HG03095 (cell line): Measurements from ENCODE around the gene CAST.

Experiments
- ATAC-seq: cut with Tn5 transposase; IDR thresholded peaks from one replicate; pipeline ENCODE4 v1.9.1; 2021; ENCODE audit warnings: moderate library complexity; ENCODE audit not compliant: unreplicated experiment

The CAST gene

DNA sequence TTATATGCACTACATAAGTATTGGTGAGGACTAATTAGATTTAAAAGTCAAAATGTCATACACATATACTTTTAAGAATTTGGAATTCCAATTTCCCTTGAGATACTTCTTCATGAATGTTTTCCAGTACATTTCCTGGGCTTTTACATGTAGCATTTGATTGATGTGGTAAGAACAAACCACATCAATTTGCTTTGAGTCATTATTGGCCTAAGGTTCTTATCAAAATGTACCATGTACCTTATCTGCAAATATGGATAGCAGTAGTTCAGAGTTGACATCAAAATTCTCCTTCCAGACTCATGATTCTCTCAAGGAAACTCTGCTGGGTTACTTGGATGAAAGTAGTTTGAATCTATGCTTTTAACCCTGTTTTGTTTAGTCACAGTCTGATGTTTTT lies 2.5 kb downstream of the CAST start:
- no peak for ATAC-seq

DNA sequence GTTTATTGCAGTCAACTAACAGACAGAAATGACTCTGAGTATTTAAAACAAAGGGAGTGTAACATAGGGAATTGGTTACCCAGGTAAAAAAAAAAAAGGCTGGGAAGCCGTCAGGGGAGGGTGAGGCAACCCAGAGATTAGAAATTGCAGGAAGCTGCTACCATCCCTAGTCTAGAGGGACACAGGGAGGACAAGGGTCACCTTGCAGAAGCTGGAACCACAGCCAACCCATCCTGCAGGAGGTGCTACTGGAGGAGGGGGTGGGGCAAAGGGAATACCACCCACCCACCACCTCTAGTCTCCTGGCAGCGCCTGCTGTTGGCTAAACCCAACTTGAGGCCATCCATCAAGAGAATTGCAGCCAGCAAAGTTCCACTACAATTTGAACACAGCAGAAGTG lies 6.5 kb downstream of the CAST start:
- no peak for ATAC-seq

DNA sequence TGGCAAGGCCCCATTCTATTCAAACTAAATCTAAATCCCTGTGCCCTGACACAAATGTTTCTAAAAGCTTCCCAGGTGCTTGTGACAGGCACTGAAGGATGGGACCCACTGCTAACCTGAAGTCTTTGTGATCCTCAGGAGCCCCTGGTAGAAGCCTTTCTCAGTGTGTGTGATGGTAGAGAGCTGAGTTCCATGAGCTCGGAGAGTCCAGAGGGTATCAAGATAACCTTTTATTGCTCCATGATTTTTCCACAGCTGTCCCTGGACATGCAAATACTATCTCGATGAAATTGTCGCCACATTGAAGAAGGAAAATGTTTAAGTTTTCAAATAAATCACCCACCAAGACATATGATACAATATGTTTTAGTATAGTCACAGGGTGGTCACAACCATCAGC lies 7.7 kb downstream of the CAST start:
- no peak for ATAC-seq

DNA sequence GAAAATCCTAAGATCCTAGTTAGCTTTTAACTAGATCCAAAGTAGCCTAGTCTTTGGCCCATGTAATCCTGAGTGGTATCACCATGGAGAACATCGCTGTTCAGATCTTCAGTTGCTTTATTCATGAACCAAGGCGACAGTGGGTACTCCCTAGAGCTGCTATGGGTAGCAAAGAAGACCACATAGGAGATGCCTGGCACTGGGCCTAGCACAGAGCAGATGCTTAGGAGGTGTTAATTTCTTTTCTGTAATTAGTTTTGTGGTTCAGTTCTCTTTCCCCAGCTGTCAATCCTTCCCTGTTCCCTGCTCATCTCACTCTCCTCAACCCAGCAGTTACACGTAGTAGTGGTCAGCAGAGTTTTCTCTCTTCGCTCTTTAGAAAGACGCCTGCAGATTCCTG lies 9.3 kb downstream of the CAST start:
- no peak for ATAC-seq

DNA sequence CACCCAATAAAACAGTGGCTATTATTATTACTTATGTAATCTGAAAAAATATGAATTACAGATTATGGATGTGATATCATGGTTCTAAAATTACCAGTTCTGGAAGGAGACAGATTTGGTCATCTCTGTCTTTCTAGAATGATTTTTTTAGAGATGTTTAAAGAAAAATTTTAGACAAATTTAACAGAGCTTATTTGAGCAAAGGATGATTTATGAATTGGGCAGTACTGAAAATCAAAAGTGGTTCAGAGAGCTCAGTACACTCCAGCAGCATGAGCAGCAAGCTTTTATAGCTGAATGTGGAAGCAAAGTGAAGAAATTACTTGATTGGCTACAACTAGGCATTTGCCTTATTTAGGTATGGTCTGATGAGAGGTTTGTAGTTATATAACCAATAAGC lies 11.0 kb downstream of the CAST start:
- no peak for ATAC-seq

DNA sequence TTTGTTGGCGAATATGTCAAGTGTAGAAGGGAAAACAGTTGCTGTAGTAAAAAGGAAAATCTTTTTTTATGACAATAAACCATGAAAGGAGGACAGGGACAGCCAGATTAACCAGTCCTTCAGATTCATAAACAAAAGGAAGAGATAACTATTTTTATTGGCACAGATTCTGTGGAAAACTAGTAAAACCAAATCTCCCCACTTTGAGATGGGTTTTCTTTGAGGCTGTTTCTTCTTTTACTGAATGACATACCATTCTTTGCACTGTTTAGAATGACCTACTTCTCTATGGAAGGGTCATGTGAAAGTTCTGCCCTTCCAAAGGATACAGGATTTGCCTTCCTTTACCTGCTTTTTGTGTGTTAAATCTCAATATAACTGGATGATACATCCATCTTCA lies 13.7 kb downstream of the CAST start:
- no peak for ATAC-seq

DNA sequence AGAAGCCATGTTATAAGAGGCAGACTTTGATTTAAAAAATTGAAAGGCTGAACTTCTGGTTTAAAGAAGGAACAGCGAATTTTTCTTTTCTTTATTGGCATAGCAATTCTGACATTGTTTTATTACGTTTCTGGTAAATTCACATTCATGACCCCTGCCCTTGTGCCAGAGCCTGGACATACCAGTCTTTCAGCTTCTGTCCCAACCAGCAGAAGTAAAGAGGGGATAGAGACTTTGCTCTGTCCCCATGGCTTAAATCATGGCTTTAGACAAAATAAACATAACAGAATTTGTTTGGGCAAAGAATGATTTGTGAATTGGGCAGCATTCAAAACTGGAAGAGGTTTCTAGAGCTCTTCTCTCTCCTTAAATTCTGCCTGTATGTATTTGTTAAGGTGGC lies 15.3 kb downstream of the CAST start:
- no peak for ATAC-seq

DNA sequence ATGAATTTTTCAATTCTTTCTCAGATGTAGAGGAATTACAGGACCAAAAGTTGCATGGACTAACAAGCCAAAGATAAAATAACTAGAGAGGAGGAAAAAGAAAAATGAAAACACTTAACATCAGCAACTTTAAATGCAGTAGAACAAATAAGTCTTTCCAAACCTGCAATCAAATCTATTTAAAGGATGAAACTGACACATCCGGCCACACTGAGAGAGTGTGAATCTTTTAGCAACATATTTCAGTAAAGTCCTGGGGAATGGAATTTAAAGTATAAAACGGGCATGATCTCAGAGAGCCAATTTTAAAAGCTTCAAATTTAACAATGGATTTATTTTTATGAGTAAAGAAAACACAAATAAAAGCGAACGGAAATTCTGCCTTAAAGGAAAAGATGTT lies 17.1 kb downstream of the CAST start:
- no peak for ATAC-seq

DNA sequence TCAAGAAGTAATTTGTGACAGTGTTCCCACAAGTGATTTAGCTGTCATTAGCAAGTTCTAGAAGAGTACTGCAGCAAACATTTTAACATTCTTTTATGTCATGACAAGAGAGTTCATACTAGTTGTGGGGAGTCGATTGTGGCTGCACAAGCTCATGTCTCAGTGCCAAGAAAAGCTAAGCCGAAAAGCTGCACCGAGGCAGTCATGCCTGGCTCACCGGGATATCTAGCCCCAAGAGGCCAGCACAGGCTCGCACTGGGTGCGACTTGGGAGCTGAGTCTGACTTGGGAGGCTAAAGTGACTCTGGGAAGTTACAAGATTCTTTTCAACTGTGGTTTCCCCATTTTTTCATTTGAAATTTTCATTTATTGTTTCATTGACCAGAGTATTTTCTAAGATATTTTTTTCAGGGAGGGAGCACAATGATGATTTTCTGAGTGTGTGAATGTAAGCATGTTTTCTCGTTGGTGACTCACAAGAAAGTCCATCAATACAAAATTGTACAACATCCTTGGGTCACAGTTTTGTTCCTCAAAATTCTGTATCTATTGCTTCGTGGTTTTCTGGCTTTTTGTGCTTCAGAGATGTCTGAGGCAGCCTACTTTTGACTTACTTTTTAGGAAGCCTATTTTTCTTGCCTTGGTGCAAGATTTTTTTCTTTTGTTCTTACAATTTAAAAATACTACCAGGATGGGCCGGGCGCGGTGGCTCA lies 18.7 kb downstream of the CAST start:
- no peak for ATAC-seq

DNA sequence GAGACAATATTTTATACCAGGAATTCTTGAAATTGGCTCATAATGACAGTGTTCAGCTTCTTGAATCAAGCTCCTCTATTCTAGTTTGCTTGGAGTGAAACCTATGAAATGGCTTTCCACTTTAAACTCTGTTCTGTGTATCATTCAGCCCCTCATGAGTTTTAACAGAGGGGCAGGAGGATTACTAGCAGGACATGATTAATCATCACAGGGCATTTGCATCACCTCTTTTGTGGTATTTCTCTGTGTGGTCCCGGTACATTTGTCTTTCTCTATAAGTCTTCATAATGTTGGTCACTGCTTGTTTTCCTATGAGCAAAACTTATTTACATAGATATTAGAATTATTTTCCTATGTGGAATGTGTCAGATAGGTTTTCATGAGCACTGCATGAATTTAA lies 21.2 kb downstream of the CAST start:
- ATAC-seq, result no peak

DNA sequence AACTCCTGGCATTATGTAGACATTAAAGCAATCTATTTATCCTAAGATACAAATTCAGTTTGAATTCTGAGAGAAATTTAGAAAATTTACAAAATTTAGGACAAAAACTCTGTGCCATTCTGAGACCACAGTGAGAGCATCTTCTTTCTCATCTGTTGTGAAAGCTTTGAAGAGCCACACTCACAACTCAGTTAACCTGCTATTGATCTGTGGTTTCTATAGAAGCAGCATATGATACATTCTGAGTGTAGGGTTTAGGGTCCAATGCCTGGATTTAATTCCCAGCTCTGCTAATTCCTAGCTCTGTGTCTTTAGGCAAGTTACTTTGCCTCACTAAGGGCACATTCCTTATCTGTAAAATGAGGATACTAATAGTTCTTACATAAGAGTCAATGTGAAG lies 21.6 kb downstream of the CAST start:
- ATAC-seq, result no peak

DNA sequence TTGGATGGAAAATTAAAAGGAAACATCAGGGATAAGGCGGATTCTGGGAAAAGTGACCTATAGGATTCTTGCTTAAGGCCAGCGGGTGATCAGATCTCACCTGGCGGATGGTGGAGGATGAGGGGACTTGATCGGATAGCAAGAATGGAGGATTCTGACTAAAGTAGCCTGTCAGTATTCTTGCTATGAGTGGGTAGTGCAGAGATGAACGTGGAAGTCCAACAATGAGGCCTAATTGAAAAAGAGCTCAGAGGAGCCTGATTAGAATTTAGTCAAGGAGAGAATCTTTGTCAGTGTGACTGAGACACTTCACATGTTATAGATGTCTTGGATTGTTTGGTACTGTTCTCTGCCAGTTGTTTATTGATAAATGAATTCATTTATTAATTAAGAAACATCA lies 24.9 kb downstream of the CAST start:
- ATAC-seq, result no peak

DNA sequence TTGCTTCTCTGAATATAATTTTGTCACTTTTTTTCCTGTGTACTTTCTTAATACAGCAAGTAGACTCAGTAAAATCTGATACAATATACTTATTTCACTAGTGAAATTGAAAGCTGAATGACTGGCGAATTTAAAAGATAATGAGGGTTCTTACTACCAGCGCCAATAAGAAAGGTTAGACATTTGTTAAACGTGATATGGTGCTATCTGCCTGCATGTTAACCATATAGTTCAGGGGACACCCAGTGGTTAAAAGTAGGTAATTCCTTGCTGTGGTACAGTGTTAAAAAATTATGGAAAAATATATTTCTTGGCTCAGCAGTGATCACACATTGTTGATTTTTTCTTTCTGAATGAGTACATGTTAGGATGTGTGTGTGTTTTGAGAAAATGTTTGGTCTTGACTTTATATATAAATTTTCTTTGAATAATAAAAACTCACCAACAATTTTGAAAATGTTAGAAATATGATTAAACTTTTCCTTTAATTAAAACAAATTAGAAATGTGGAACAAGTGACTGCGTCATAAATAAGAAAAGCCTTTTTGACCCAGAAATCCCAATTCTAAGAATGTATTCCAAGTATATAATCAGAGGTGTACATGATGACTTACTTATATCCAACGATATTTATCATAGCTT lies 25.8 kb downstream of the CAST start:
- peak; percentile 88 for ATAC-seq

DNA sequence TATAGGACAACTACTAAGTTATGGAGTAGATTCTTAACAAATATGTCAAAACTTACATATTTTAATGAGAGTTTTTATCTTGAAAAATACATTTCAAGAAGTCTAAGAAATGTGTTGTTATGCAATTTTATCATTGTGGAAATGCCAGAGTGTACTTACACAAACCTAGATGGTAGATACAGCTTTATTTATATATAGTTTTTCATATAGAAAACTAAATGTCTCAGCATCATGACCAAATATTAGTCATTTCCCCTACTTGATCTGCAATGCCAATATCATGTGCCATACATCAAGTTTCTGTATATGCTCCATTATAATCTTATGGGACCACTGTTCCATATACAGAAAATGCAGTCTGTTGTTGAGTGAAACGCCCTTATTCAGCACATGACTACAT lies 28.7 kb downstream of the CAST start:
- no peak for ATAC-seq

DNA sequence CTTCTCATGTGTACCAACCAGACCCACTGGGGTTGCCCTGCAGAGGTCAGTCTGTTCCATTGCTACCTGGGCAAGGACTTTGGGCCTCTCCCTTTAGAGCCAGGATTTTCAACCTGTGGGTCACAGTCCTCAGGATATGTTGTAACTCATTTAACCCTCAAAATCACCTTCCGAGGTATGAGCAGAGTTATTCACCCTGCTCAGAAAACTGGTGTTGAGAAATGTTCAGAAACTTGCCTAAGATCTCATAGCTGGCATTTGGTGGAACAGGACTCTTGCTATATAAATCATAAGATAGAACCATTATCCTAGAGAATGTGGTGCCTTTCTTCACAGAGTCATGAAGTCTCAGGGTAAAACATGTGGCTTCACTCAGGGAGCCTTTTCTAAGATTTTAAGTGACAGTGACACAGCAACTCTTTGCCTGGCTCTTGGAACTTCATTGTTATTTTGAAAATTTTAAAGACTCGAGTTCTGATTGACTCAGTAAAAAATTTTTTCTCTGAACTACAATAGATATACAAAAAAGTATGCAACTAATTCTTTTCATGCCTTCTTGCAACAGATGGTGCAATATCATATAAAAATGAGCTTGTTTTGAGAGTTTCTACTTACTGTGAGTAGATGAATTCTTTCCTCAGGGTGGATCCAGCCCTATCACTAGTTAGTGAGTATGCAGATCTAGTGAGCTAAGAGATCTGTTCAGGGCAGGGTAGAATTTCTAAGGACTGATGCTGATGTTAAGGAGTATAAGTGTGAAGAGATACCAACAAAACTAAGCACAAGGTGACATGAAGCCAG lies 29.5 kb downstream of the CAST start:
- no peak for ATAC-seq

DNA sequence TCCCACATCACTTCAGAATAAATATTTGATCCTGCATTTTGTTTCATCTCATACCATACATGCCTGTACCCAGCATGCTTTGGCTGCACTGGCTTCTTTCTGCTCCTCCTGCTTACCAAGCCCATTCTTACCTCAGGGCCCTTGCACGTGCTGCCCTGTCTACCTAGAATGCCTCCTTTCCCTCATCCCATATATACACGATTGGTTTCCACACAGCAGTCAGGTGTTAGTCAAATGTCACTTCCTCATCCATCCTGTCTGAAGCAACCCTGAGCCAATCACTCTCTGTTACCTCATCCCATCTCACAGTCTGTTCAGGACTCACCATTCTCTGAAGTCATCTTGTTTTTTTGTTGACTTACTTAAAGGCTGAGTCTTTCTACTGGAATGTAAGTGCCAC lies 30.3 kb downstream of the CAST start:
- ATAC-seq, result no peak

DNA sequence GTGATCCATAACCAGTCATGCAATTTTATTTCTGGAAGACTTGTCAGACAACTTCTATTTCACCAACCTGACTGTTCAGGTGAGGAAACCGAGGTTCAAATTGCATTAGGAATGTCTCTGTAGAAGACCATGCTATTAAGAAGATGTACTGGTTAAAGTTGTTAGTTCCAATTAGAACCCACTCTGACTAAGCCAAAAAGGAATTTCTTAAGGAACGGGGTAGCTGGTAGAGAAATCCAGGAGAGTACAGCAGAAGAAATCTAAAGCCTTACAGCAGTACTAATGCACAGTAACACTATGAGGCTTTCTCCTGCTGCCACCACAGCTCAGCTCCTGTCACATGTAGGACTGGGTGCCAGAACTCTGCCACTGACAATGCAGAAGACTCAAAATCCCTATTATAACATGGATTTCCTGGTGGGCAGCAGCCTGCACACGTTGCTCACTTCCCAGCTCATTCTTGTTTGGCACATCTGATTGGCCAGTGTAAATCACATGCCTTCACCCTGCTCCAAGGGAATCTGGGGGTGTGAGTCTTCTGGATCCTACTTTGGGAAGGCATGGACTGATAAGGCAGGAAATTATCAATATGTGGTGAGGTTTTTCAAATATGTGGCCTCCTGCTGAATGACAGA lies 37.1 kb downstream of the CAST start:
- no peak for ATAC-seq

DNA sequence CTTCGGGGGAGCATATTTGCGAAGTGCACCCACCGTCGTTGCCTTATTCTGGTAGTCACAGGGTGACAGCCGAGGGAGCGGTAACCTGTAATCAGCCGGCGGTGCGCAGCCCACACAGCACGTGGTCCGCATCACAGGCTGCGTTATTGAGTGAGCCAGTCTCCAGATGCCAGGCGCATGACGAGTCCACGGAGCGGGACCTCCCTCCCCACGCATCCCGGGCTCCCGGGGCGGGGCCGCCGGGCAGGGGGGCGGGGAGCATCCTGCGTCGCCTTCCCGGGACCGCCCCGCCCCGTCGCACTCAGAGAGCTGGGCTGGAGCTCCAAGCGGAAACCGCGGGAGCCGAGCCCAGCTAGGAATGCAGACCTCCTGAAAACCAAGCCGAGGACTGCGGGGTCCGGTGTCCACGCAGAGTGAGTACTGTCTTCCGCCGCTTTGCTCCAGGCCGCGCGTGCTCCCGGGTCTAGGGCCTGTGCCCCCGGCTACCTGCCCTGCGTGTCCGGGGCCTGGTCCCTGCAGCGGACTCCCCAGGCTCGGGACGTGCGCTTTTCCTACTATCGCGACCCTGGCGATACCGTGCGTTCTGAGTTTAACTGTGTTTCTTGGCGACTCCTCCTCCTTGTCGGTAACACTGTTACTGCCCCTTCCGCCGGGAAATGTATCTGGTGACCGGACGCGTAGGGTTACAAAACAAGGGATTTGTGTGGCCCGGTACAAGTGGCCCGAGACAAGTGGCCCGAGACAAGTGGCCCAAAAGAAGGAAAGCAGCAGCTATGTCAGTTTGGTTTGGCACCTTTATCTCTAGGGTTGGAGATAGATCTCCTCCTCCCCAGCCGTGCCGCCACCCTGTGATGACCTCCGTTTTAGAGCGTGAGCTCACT lies 40.6 kb downstream of the CAST start:
- ATAC-seq, result peak; percentile 56

DNA sequence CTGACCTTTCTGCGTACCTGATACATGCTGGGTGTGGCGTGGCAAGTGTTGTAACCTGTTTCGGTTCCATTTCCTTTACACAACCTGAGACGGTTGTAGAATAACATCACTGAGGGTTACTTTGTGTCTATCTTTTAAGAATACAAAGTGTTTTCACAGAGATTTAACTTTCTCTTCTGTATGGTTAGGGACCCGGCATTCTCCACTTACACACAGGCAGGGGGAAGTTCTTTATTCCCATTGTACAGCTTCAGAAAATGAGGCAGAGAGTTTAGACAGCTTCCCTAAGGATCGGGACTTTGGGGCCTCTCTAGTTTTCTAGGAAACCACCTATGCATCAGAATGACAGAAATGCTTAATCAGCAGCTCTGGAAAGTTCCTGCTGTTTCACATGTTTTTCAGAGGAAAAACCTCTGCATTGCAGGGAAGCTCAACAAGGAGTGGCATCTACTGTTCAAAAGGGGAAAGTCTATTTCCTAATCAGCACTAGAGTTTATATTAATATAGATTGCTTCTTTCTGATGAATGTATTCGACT lies 41.3 kb downstream of the CAST start:
- peak; percentile 78 for ATAC-seq

DNA sequence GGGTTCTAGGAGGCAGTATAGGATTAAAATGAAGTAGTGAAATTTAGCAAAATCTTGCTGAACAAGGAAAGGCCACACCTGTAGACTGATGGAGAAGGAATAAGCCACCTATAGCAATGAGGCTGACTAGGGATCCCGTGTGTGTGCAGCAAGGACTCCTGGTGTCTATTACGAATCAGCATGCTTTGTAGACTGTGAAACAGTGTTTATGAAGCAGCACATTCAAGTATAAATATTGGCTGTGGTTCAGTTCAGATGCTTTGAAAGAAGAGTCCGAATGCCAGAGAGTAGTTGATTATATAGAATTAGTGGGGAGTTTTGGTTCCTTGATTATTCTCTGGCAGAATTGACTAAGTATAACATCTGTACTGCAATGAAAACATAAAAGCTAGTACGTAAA lies 41.8 kb downstream of the CAST start:
- no peak for ATAC-seq
